C1 segment of cervical spinal cord (tissue), 14 donors: Measurements from ENCODE around the gene EIF1AD.
A peak's percentile ranks its signal among the peaks of the same experiment; 100 is the strongest.
"Not testable (repeated sequence)": the region's sequence is repeated elsewhere in the genome, so short reads cannot be mapped to it uniquely, and the experiment has no call there.

Experiments
- DNase-seq, 14 donors: peaks; one replicate each; lab custom pipeline; 2025; lab: John Stamatoyannopoulos, UW

The EIF1AD gene

GRCh38 chr11:65972116-65972515, 29.8 kb downstream of the EIF1AD start:
- no peak for DNase-seq

GRCh38 chr11:65968600-65969482, 33.1 kb downstream of the EIF1AD start:
- no peak for DNase-seq

GRCh38 chr11:65967329-65967934, 34.5 kb downstream of the EIF1AD start:
- DNase-seq = no peak

- no peak for DNase-seq
Observed at GRCh38 chr11:65965986-65966762, 35.8 kb downstream of the EIF1AD start.

- DNase-seq = no peak
Observed at GRCh38 chr11:65964906-65965305, 37.1 kb downstream of the EIF1AD start.

GRCh38 chr11:65962141-65962564, 39.8 kb downstream of the EIF1AD start:
- no peak for DNase-seq

GRCh38 chr11:65961267-65962140, 40.5 kb downstream of the EIF1AD start, which contains the start of gene SART1:
TSS of gene SART1 (plus strand) at chr11:65961734. CDS start at chr11:65961781, 47 bp downstream.
- DNase-seq = peak; percentile 85 to 98 (median 96)

- DNase-seq = no peak
Observed at GRCh38 chr11:65960824-65961266, 41.1 kb downstream of the EIF1AD start.

- no peak for DNase-seq
Observed at GRCh38 chr11:65958774-65959420, 43.1 kb downstream of the EIF1AD start.

- DNase-seq = no peak
Observed at GRCh38 chr11:65958291-65958690, 43.7 kb downstream of the EIF1AD start.

GRCh38 chr11:65954771-65955170, 47.2 kb downstream of the EIF1AD start:
- no peak for DNase-seq

- no peak for DNase-seq
Observed at GRCh38 chr11:65953471-65953870, 48.5 kb downstream of the EIF1AD start.

- DNase-seq = no peak
Observed at GRCh38 chr11:65952052-65952521, 49.9 kb downstream of the EIF1AD start.

GRCh38 chr11:65951641-65952040, 50.3 kb downstream of the EIF1AD start:
- DNase-seq = not testable (repeated sequence)

- DNase-seq = not testable (repeated sequence)
Observed at GRCh38 chr11:65950711-65951110, 51.2 kb downstream of the EIF1AD start.

- no peak for DNase-seq
Observed at GRCh38 chr11:65947603-65948125, 54.3 kb downstream of the EIF1AD start.

GRCh38 chr11:65947133-65947532, 54.8 kb downstream of the EIF1AD start:
- no peak for DNase-seq

- DNase-seq = no peak
Observed at GRCh38 chr11:65946655-65947054, 55.3 kb downstream of the EIF1AD start.
